ENCODE results near the gene ATL1.

DNA sequence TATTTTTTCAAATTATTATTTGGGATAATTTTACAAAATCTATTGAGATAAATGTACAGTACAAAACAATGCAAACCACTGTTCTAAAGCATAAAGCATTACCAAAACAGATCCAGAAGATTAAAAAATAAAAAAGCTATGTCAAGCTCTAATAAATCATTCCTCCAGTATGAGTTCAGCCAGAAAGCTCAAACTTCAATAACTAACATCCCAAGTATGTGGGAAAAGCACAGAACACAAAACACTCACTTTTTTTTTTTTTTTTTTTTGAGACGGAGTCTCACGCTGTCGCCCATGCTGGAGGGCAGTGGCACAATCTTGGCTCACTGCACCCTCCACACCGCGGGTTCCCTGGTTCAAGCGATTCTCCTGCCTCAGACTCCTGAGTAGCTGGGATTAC, 96.8 kb downstream of the ATL1 start:
- no peak for TF ChIP-seq EZH2phosphoT487 (IDR thresholded peaks at IDR 0.05; ENCODE audit: unreplicated experiment)
- TF ChIP-seq, protein P1, sequence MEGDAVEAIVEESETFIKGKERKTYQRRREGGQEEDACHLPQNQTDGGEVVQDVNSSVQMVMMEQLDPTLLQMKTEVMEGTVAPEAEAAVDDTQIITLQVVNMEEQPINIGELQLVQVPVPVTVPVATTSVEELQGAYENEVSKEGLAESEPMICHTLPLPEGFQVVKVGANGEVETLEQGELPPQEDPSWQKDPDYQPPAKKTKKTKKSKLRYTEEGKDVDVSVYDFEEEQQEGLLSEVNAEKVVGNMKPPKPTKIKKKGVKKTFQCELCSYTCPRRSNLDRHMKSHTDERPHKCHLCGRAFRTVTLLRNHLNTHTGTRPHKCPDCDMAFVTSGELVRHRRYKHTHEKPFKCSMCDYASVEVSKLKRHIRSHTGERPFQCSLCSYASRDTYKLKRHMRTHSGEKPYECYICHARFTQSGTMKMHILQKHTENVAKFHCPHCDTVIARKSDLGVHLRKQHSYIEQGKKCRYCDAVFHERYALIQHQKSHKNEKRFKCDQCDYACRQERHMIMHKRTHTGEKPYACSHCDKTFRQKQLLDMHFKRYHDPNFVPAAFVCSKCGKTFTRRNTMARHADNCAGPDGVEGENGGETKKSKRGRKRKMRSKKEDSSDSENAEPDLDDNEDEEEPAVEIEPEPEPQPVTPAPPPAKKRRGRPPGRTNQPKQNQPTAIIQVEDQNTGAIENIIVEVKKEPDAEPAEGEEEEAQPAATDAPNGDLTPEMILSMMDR (conservative IDR thresholded peaks at IDR 0.05; ENCODE audit: low read depth in 2 of 2): no peak
- no peak for TF ChIP-seq EZH2 (IDR thresholded peaks at IDR 0.05; ENCODE audit: low read depth, unreplicated experiment)
- no peak for TF ChIP-seq CREB1 (CRISPR knock-in tag; IDR thresholded peaks at IDR 0.05; ENCODE audit: low read depth)
- TF ChIP-seq, protein P2, sequence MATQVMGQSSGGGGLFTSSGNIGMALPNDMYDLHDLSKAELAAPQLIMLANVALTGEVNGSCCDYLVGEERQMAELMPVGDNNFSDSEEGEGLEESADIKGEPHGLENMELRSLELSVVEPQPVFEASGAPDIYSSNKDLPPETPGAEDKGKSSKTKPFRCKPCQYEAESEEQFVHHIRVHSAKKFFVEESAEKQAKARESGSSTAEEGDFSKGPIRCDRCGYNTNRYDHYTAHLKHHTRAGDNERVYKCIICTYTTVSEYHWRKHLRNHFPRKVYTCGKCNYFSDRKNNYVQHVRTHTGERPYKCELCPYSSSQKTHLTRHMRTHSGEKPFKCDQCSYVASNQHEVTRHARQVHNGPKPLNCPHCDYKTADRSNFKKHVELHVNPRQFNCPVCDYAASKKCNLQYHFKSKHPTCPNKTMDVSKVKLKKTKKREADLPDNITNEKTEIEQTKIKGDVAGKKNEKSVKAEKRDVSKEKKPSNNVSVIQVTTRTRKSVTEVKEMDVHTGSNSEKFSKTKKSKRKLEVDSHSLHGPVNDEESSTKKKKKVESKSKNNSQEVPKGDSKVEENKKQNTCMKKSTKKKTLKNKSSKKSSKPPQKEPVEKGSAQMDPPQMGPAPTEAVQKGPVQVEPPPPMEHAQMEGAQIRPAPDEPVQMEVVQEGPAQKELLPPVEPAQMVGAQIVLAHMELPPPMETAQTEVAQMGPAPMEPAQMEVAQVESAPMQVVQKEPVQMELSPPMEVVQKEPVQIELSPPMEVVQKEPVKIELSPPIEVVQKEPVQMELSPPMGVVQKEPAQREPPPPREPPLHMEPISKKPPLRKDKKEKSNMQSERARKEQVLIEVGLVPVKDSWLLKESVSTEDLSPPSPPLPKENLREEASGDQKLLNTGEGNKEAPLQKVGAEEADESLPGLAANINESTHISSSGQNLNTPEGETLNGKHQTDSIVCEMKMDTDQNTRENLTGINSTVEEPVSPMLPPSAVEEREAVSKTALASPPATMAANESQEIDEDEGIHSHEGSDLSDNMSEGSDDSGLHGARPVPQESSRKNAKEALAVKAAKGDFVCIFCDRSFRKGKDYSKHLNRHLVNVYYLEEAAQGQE (IDR thresholded peaks at IDR 0.05; ENCODE audit: unreplicated experiment): no peak
- no peak for TF ChIP-seq STAT1 (IDR thresholded peaks at IDR 0.05; ENCODE audit: unreplicated experiment)
- TF ChIP-seq POLR2AphosphoS5 (IDR thresholded peaks at IDR 0.05; ENCODE audit: low read depth): no peak
- TF ChIP-seq, protein P3, sequence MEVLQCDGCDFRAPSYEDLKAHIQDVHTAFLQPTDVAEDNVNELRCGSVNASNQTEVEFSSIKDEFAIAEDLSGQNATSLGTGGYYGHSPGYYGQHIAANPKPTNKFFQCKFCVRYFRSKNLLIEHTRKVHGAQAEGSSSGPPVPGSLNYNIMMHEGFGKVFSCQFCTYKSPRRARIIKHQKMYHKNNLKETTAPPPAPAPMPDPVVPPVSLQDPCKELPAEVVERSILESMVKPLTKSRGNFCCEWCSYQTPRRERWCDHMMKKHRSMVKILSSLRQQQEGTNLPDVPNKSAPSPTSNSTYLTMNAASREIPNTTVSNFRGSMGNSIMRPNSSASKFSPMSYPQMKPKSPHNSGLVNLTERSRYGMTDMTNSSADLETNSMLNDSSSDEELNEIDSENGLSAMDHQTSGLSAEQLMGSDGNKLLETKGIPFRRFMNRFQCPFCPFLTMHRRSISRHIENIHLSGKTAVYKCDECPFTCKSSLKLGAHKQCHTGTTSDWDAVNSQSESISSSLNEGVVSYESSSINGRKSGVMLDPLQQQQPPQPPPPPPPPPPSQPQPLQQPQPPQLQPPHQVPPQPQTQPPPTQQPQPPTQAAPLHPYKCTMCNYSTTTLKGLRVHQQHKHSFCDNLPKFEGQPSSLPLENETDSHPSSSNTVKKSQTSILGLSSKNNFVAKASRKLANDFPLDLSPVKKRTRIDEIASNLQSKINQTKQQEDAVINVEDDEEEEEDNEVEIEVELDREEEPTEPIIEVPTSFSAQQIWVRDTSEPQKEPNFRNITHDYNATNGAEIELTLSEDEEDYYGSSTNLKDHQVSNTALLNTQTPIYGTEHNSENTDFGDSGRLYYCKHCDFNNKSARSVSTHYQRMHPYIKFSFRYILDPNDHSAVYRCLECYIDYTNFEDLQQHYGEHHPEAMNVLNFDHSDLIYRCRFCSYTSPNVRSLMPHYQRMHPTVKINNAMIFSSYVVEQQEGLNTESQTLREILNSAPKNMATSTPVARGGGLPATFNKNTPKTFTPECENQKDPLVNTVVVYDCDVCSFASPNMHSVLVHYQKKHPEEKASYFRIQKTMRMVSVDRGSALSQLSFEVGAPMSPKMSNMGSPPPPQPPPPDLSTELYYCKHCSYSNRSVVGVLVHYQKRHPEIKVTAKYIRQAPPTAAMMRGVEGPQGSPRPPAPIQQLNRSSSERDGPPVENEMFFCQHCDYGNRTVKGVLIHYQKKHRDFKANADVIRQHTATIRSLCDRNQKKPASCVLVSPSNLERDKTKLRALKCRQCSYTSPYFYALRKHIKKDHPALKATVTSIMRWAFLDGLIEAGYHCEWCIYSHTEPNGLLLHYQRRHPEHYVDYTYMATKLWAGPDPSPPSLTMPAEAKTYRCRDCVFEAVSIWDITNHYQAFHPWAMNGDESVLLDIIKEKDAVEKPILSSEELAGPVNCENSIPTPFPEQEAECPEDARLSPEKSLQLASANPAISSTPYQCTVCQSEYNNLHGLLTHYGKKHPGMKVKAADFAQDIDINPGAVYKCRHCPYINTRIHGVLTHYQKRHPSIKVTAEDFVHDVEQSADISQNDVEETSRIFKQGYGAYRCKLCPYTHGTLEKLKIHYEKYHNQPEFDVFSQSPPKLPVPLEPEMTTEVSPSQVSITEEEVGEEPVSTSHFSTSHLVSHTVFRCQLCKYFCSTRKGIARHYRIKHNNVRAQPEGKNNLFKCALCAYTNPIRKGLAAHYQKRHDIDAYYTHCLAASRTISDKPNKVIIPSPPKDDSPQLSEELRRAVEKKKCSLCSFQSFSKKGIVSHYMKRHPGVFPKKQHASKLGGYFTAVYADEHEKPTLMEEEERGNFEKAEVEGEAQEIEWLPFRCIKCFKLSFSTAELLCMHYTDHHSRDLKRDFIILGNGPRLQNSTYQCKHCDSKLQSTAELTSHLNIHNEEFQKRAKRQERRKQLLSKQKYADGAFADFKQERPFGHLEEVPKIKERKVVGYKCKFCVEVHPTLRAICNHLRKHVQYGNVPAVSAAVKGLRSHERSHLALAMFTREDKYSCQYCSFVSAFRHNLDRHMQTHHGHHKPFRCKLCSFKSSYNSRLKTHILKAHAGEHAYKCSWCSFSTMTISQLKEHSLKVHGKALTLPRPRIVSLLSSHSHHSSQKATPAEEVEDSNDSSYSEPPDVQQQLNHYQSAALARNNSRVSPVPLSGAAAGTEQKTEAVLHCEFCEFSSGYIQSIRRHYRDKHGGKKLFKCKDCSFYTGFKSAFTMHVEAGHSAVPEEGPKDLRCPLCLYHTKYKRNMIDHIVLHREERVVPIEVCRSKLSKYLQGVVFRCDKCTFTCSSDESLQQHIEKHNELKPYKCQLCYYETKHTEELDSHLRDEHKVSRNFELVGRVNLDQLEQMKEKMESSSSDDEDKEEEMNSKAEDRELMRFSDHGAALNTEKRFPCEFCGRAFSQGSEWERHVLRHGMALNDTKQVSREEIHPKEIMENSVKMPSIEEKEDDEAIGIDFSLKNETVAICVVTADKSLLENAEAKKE (CRISPR knock-in tag; IDR thresholded peaks at IDR 0.05): no peak

Data from GM23338 (cell line).